H1 (cell line): ENCODE data around the gene UVRAG. TPM values are rescaled to one million over a fixed set of nuclear protein-coding genes. Genes with fewer than 3 reads are reported as not detected.

ENCODE experiments used
- CTCF ChIA-PET: fragments of 300-600 bp; sonication (Branson Sonifier 250); formaldehyde crosslinking; loops from one replicate; lab custom pipeline; 2021; ENCODE audit not compliant: partially characterized antibody; lab: Charles Lee
- POLR2A ChIA-PET: fragments of 300-600 bp; sonication (Branson Sonifier 250); formaldehyde crosslinking; loops from one replicate; lab custom pipeline; 2021; ENCODE audit warnings: inconsistent platforms; ENCODE audit not compliant: partially characterized antibody; lab: Charles Lee
- DNase-seq, 2 experiments: peaks; one replicate each; pipeline versions ENCODE4 v3.0.0 to v3.0.0-alpha.2; 2010 to 2022; ENCODE audit warnings: low spot score in 2 of 2, low read depth in 1 of 2, mixed read lengths in 1 of 2
- FAIRE-seq: peaks from 2 replicates; lab custom pipeline; 2011; peaks lifted over from hg19 to GRCh38; lab: Jason Lieb, UNC
- H2AFZ ChIP-seq: 2 replicates; pipeline ENCODE4 v1.8.1; 2012; ENCODE audit warnings: low read length, inconsistent platforms
- H2AK5ac ChIP-seq: 2 replicates; pipeline ENCODE4 v1.6.1; 2013; ENCODE audit warnings: low read depth, low read length
- H2BK120ac ChIP-seq: replicated peaks from 2 replicates; pipeline ENCODE3; 2013; ENCODE audit warnings: low read depth, low read length, inconsistent platforms
- H2BK12ac ChIP-seq: 2 replicates; pipeline ENCODE4 v1.6.1; 2013; ENCODE audit warnings: low read depth, low read length
- H2BK15ac ChIP-seq: 2 replicates; pipeline ENCODE4 v1.6.1; 2013; ENCODE audit warnings: low read length
- H2BK20ac ChIP-seq: 2 replicates; pipeline ENCODE4 v1.6.1; 2013; ENCODE audit warnings: low read length
- H2BK5ac ChIP-seq: 2 replicates; pipeline ENCODE4 v1.6.1; 2013; ENCODE audit warnings: low read depth, low read length
- H3K14ac ChIP-seq: 2 replicates; pipeline ENCODE4 v1.6.1; 2013; ENCODE audit warnings: inconsistent platforms; ENCODE audit not compliant: insufficient read length
- H3K18ac ChIP-seq: 2 replicates; pipeline ENCODE4 v1.6.1; 2013; ENCODE audit warnings: low read length; ENCODE audit errors: extremely low read depth
- H3K23ac ChIP-seq: 2 replicates; pipeline ENCODE4 v1.6.1; 2013; ENCODE audit warnings: inconsistent platforms; ENCODE audit not compliant: insufficient read length
- H3K23me2 ChIP-seq: 2 replicates; pipeline ENCODE4 v1.6.1; 2013; ENCODE audit warnings: low read depth, low read length
- H3K27ac ChIP-seq: 2 replicates; pipeline ENCODE4 v1.6.1; 2011; ENCODE audit warnings: low read depth, low read length, inconsistent platforms
- H3K27me3 ChIP-seq, 4 experiments: replicated peaks in 1 of 4; 1 replicate in 1 of 4; 2 replicates in 3 of 4; pipeline versions ENCODE4 v1.6.1 to v1.8.1; 2011 to 2013; ENCODE audit warnings: low read length in 3 of 4, mild to moderate bottlenecking in 3 of 4, inconsistent platforms in 2 of 4, mixed read lengths in 2 of 4, moderate library complexity in 1 of 4; ENCODE audit not compliant: control insufficient read depth in 3 of 4, insufficient read depth in 3 of 4; ENCODE audit errors: extremely low read depth in 1 of 4
- H3K36me3 ChIP-seq, 4 experiments: 2 replicates each; pipeline versions ENCODE4 v1.6.1 to v1.8.1; 2011 to 2013; ENCODE audit warnings: mild to moderate bottlenecking in 4 of 4, low read length in 3 of 4, moderate library complexity in 2 of 4, control low read depth in 1 of 4, inconsistent platforms in 1 of 4; ENCODE audit not compliant: insufficient read depth in 4 of 4, control insufficient read depth in 2 of 4
- H3K4ac ChIP-seq: replicated peaks from 2 replicates; pipeline ENCODE3; 2013; ENCODE audit warnings: low read length, low read depth, mixed read lengths, inconsistent platforms; ENCODE audit not compliant: insufficient read length
- H3K4me1 ChIP-seq, 4 experiments: replicated peaks in 1 of 4; 1 replicate in 1 of 4; 2 replicates in 3 of 4; pipeline versions ENCODE4 v1.6.1 to v1.8.1; 2011 to 2013; ENCODE audit warnings: low read length in 3 of 4, inconsistent platforms in 2 of 4, mixed read lengths in 1 of 4; ENCODE audit not compliant: insufficient read depth in 4 of 4, control insufficient read depth in 3 of 4
- H3K4me2 ChIP-seq, 2 experiments: 2 replicates each; pipeline versions ENCODE4 v1.6.1 to v1.8.1; 2011 to 2013; ENCODE audit warnings: low read depth in 2 of 2, low read length in 2 of 2, control low read depth in 1 of 2, inconsistent platforms in 1 of 2, mild to moderate bottlenecking in 1 of 2; ENCODE audit not compliant: insufficient read depth in 1 of 2
- H3K4me3 ChIP-seq, 4 experiments: fragments of 200-600, 300-600 bp in 1 of 4; sonication (generic), shearing (Covaris generic), sonication (Bioruptor Twin) in 1 of 4; 2 replicates each; pipeline versions ENCODE4 v1.5.1 to v1.8.1; 2011 to 2016; ENCODE audit warnings: low read length in 4 of 4, low read depth in 3 of 4, control low read depth in 2 of 4, inconsistent platforms in 2 of 4, mild to moderate bottlenecking in 2 of 4, mixed read lengths in 1 of 4, moderate library complexity in 1 of 4; ENCODE audit not compliant: insufficient read depth in 2 of 4; ENCODE audit errors: extremely low read depth in 1 of 4
- H3K56ac ChIP-seq: replicated peaks from 2 replicates; pipeline ENCODE3; 2013; ENCODE audit warnings: low read depth, mild to moderate bottlenecking, mixed read lengths, low read length, inconsistent platforms; ENCODE audit not compliant: insufficient read length
- H3K79me1 ChIP-seq: 2 replicates; pipeline ENCODE4 v1.6.1; 2013; ENCODE audit warnings: low read depth, low read length, control low read depth
- H3K79me2 ChIP-seq, 2 experiments: 2 replicates each; pipeline versions ENCODE4 v1.6.1 to v1.8.1; 2012 to 2013; ENCODE audit warnings: low read length in 2 of 2, mild to moderate bottlenecking in 2 of 2, inconsistent platforms in 1 of 2; ENCODE audit not compliant: insufficient read depth in 2 of 2, control insufficient read depth in 1 of 2
- H3K9ac ChIP-seq, 4 experiments: replicated peaks in 1 of 4; 1 replicate in 1 of 4; 2 replicates in 3 of 4; pipeline versions ENCODE4 v1.6.1 to v1.8.1; 2011 to 2013; ENCODE audit warnings: low read depth in 3 of 4, low read length in 3 of 4, control low read depth in 2 of 4, mild to moderate bottlenecking in 2 of 4, moderate library complexity in 2 of 4, inconsistent platforms in 1 of 4; ENCODE audit errors: extremely low read depth in 1 of 4
- H3K9me3 ChIP-seq, 2 experiments: 2 replicates each; pipeline versions ENCODE4 v1.6.1 to v1.8.1; 2012 to 2013; ENCODE audit warnings: mild to moderate bottlenecking in 2 of 2, moderate library complexity in 2 of 2, control low read depth in 1 of 2, inconsistent platforms in 1 of 2, low read depth in 1 of 2, low read length in 1 of 2, mixed read lengths in 1 of 2; ENCODE audit not compliant: insufficient read depth in 2 of 2
- H4K20me1 ChIP-seq, 2 experiments: replicated peaks in 1 of 2; 2 replicates each; pipeline versions ENCODE3 to v1.8.1; 2011 to 2013; ENCODE audit warnings: inconsistent platforms in 2 of 2, low read length in 2 of 2, mild to moderate bottlenecking in 1 of 2; ENCODE audit not compliant: insufficient read depth in 2 of 2, control insufficient read depth in 1 of 2
- H4K5ac ChIP-seq: 2 replicates; pipeline ENCODE4 v1.6.1; 2013; ENCODE audit warnings: low read length, low read depth, mixed read lengths, inconsistent platforms; ENCODE audit not compliant: insufficient read length
- H4K8ac ChIP-seq: 2 replicates; pipeline ENCODE4 v1.8.0; 2013; ENCODE audit warnings: mild to moderate bottlenecking, moderate library complexity, low read length, inconsistent platforms; ENCODE audit not compliant: insufficient read depth; ENCODE audit errors: extremely low read depth
- H4K91ac ChIP-seq: replicated peaks from 2 replicates; pipeline ENCODE3; 2013; ENCODE audit warnings: low read length, mixed read lengths, inconsistent platforms; ENCODE audit not compliant: insufficient read length
- BRCA1 ChIP-seq: IDR thresholded peaks from 2 replicates; pipeline ENCODE4 v1.6.1; 2012; ENCODE audit warnings: low read depth, low read length, improper control_type of control experiment
- CEBPB ChIP-seq: IDR thresholded peaks from 2 replicates; pipeline ENCODE4 v1.6.1; 2012; ENCODE audit warnings: low read depth, low read length
- CREB1 ChIP-seq: IDR thresholded peaks from 2 replicates; pipeline ENCODE4 v1.6.1; 2012; ENCODE audit warnings: inconsistent platforms
- KDM5A ChIP-seq: fragments of 200-600 bp; IDR thresholded peaks from 2 replicates; pipeline ENCODE4 v1.7.1; 2012; ENCODE audit warnings: mild to moderate bottlenecking, low read length, inconsistent platforms, mixed read lengths
- NANOG ChIP-seq: IDR thresholded peaks from 2 replicates; pipeline ENCODE4 v1.6.1; 2011; ENCODE audit warnings: low read length, low read depth, mild to moderate bottlenecking, inconsistent platforms; ENCODE audit not compliant: insufficient read depth, poor library complexity, severe bottlenecking
- POLR2AphosphoS5 ChIP-seq: IDR thresholded peaks from 2 replicates; pipeline ENCODE4 v1.6.1; 2011; ENCODE audit warnings: low read depth, low read length
- RAD21 ChIP-seq, 2 experiments: IDR thresholded peaks in 1 of 2; conservative IDR thresholded peaks in 1 of 2; 2 replicates each; pipeline ENCODE4 v1.6.1; 2011; ENCODE audit warnings: low read depth in 2 of 2, low read length in 2 of 2, improper control_type of control experiment in 1 of 2, inconsistent platforms in 1 of 2, mild to moderate bottlenecking in 1 of 2, moderate library complexity in 1 of 2
- RBBP5 ChIP-seq: IDR thresholded peaks from 2 replicates; pipeline ENCODE4 v1.7.1; 2012; ENCODE audit warnings: low read depth, mild to moderate bottlenecking, inconsistent platforms, low read length, moderate library complexity, borderline replicate concordance
- SAP30 ChIP-seq: fragments of 300-600 bp; sonication (generic); IDR thresholded peaks from 2 replicates; pipeline ENCODE4 v1.7.1; 2012; ENCODE audit warnings: low read length, moderate library complexity, mild to moderate bottlenecking, inconsistent platforms; ENCODE audit not compliant: insufficient read depth, insufficient replicate concordance
- SIX5 ChIP-seq: IDR thresholded peaks from 2 replicates; pipeline ENCODE4 v1.6.1; 2011; ENCODE audit warnings: mild to moderate bottlenecking, low read depth, low read length
- ZNF274 ChIP-seq: IDR thresholded peaks from 2 replicates; pipeline ENCODE4 v1.7.0; 2012; ENCODE audit warnings: low read length, borderline replicate concordance; ENCODE audit errors: extremely low read depth
- whole genome bisulfite sequencing, 2 experiments: shearing (Covaris generic) in 1 of 2; methylation state at CpG; one replicate each; pipeline versions ENCODE4 v1.1.6 to v1.1.7; 2013 to 2015; ENCODE audit warnings: low lambda C conversion rate in 2 of 2, mixed read lengths in 2 of 2, inconsistent platforms in 1 of 2, low coverage in 1 of 2, missing lambda C conversion rate in 1 of 2; ENCODE audit not compliant: insufficient replicate concordance in 2 of 2, insufficient coverage in 1 of 2, insufficient read length in 1 of 2; ENCODE audit errors: extremely low coverage in 1 of 2, missing lambda C conversion rate in 1 of 2; 5-methylcytosine and 5-hydroxymethylcytosine counted together
- polyA plus RNA-seq, 7 experiments: library from polyadenylated mRNA; depleted of rRNA in 3 of 7; stranded (reverse) in 5 of 7; unstranded in 2 of 7; fragments of >200 nt in 5 of 7; fragments of 200-250 nt in 2 of 7; gene quantifications; 1 replicate in 5 of 7; 2 replicates in 1 of 7; 4 replicates in 1 of 7; pipeline versions ENCODE4 v1.2.1 to v1.2.3, GENCODE V29; 2011 to 2013; ENCODE audit warnings: missing spikeins in 2 of 7, mixed read lengths in 2 of 7
- total RNA-seq: library from RNA; stranded (reverse); fragmentation: NEBNext Ultra II Directional; extraction: Animal tissue kit (Norgen Biotek cat#: 25700); gene quantifications from 2 replicates; pipeline ENCODE4 v1.2.1, GENCODE V29; 2021
- TF ChIP-seq, protein P1 (sequence below): IDR thresholded peaks from 2 replicates; pipeline ENCODE4 v1.6.1; 2012; ENCODE audit warnings: low read length, inconsistent platforms

The UVRAG gene
- total and polyA plus RNA-seq, 2 of the 8 experiments (the other 6 are each of a cell fraction or from before 2014, with no cell fraction given) = 5.5 to 14.7 TPM

DNA sequence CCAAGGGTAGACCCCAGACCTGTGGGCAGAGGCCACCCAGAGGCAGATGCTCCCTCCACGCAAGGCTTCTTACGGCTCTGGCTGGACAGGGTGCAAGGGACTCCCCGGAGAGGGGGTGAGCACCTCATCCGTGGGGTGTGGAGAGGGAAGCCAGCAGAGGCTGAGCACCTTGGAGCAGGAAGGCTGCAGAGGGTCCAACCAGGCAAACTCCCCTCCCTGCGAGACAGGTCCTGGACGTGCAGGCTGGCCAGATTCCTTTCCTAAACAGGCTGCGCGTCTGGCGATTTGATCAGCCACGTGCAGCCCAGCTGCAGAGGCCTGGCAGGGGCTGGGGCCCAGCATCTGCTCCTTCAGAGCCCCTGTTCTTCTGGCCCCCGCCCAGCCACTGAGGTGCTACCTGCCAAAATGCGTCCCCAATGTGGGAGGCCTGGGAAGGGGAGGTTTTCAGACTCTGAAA, 342.0 kb downstream of the UVRAG start:
- no peaks in the 10 kb centered on the region for H3K79me1 ChIP-seq
- H2BK5ac ChIP-seq = no peak overlapping the region
- no peak overlapping the region for H3K18ac ChIP-seq
- H2BK12ac ChIP-seq = no peak overlapping the region
- H3K27me3 ChIP-seq = peaks cover 0 to 6% (median 5%) of the 10 kb centered on the region in 4 experiments; a peak in 5 of 7 replicates
- no peaks in the 10 kb centered on the region for H3K79me2 ChIP-seq
- no peak overlapping the region for H4K91ac ChIP-seq
- H2BK15ac ChIP-seq = no peak overlapping the region
- no peak overlapping the region for H3K56ac ChIP-seq
- ChIA-PET CTCF (interaction anchor here (1.0 to 2.2 kb wide), 3 partner anchors 51 to 255 kb away, joined by 4 to 6 read pairs (median 4); no protein-coding TSS in a partner anchor), POLR2A (no interaction called here)
- H4K5ac ChIP-seq = no peak overlapping the region
- no peaks in the 10 kb centered on the region for H4K20me1 ChIP-seq
- FAIRE-seq (no peak), DNase-seq (no peak)
- H3K23me2 ChIP-seq = no peaks in the 10 kb centered on the region
- H3K36me3 ChIP-seq = no peaks in the 10 kb centered on the region
- no peak overlapping the region for H2AK5ac ChIP-seq
- no peak overlapping the region for H3K27ac ChIP-seq
- no peak overlapping the region for H3K23ac ChIP-seq
- H2BK120ac ChIP-seq = no peak overlapping the region
- no peak overlapping the region for H3K4me3 ChIP-seq
- H3K4ac ChIP-seq = no peak overlapping the region
- H2BK20ac ChIP-seq = no peak overlapping the region
- H3K9me3 ChIP-seq = no peaks in the 10 kb centered on the region
- H3K4me2 ChIP-seq = no peak overlapping the region
- no peak overlapping the region for H3K9ac ChIP-seq
- no peak overlapping the region for H3K14ac ChIP-seq
- 89% methylated on average over 12 of the region's 12 CpGs; no CpG with 5 or more reads in 1 of the 2 experiments for WGBS, 2 experiments
- H2AFZ ChIP-seq = no peak overlapping the region
- no peak overlapping the region for H4K8ac ChIP-seq
- H3K4me1 ChIP-seq = peaks cover 0 to 3% (median under 1%) of the 10 kb centered on the region in 4 experiments; a peak in 2 of 7 replicates
- no peak for TF ChIP-seq ZNF274
- no peak for TF ChIP-seq RAD21 (IDR thresholded peaks at IDR 0.05 in 1 of 2, conservative IDR thresholded peaks at IDR 0.05 in 1 of 2; ENCODE audit: low read depth in 2 of 2, low read length in 2 of 2)
- no peak for TF ChIP-seq SIX5
- TF ChIP-seq SAP30 = no peak
- TF ChIP-seq CREB1 = no peak
- no peak for TF ChIP-seq POLR2AphosphoS5
- no peak for TF ChIP-seq KDM5A
- no peak for TF ChIP-seq NANOG
- TF ChIP-seq, protein P1, sequence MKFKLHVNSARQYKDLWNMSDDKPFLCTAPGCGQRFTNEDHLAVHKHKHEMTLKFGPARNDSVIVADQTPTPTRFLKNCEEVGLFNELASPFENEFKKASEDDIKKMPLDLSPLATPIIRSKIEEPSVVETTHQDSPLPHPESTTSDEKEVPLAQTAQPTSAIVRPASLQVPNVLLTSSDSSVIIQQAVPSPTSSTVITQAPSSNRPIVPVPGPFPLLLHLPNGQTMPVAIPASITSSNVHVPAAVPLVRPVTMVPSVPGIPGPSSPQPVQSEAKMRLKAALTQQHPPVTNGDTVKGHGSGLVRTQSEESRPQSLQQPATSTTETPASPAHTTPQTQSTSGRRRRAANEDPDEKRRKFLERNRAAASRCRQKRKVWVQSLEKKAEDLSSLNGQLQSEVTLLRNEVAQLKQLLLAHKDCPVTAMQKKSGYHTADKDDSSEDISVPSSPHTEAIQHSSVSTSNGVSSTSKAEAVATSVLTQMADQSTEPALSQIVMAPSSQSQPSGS = no peak
- TF ChIP-seq CEBPB = no peak
- no peak for TF ChIP-seq BRCA1
- TF ChIP-seq RBBP5 = no peak
